ENCODE results near the gene TP53I13. TPM values are rescaled to one million over a fixed set of nuclear protein-coding genes. Genes with fewer than 3 reads are reported as not detected.

The TP53I13 gene
- total RNA-seq, 2 experiments from 2014 or later = 46.7 to 50.2 TPM

DNA sequence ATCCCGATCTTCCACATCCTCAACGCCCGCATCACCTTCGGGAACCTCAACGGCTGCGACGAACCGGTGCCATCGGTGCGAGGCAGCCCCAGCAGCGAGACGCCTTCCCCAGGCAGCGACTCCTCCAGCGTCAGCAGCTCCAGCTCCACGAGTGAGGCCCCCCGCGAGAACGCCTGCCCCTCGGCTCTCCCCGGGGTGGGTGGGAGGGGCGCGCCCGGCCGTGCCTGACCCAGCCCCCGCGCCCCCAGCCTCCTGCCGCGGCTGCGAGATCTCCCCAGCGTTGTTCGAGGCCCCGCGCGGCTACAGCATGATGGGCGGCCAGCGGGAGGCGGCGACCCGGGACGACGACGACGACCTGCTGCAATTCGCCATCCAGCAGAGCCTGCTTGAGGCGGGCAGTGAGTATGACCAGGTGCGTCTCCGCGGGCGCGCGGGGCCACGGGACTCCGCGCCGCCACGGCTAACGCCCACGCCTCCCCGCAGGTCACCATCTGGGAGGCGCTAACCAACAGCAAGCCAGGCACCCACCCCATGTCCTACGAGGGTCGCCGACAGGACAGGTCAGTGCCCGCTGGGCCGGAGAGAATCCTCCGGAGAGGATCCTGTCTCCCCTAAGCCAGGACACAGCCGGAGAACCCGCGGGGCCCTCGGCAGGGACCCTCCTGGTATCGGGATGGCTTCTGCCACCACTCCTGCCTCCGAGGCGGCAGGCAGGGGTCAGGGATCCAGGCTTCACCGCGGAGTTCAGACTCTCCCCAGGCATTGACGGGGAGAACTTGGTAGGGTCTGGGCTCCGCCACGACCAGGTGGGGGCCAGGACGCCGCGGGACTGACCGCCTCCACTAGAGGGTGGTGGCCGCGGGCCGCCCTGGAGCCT is 44.1 kb downstream of the TP53I13 start:
- TF ChIP-seq, protein P1, sequence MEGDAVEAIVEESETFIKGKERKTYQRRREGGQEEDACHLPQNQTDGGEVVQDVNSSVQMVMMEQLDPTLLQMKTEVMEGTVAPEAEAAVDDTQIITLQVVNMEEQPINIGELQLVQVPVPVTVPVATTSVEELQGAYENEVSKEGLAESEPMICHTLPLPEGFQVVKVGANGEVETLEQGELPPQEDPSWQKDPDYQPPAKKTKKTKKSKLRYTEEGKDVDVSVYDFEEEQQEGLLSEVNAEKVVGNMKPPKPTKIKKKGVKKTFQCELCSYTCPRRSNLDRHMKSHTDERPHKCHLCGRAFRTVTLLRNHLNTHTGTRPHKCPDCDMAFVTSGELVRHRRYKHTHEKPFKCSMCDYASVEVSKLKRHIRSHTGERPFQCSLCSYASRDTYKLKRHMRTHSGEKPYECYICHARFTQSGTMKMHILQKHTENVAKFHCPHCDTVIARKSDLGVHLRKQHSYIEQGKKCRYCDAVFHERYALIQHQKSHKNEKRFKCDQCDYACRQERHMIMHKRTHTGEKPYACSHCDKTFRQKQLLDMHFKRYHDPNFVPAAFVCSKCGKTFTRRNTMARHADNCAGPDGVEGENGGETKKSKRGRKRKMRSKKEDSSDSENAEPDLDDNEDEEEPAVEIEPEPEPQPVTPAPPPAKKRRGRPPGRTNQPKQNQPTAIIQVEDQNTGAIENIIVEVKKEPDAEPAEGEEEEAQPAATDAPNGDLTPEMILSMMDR (IDR thresholded peaks at IDR 0.05) = no peak
- H3K36me3 Mint-ChIP-seq (ENCODE audit: low read depth) = no peaks in the 10 kb centered on the region
- H3K9me3 Mint-ChIP-seq = no peaks in the 10 kb centered on the region
- intact Hi-C loops (cut with micrococcal nuclease) = no loop called here
- H3K4me3 Mint-ChIP-seq = peak overlapping the region; percentile 21
- CTCF ChIA-PET = interaction anchor here (0.6 to 8.5 kb wide), 16 partner anchors 8 to 318 kb away, joined by 3 to 172 read pairs (median 4); partner anchors contain the start of genes ABHD15, ANKRD13B, GIT1 and SSH2
- DNase-seq (no peak), ATAC-seq (no peak)
- H3K4me1 Mint-ChIP-seq (ENCODE audit: low read depth) = peaks cover 31% of the 10 kb centered on the region
- POLR2A ChIA-PET = interaction anchor here (0.6 to 1.9 kb wide), 9 partner anchors 11 to 45 kb away, joined by 3 to 6 read pairs (median 3); partner anchors contain the start of genes ABHD15 and CORO6
- peaks cover 2% of the 10 kb centered on the region for H3K27me3 Mint-ChIP-seq
- no peak overlapping the region for H3K27ac Mint-ChIP-seq

DNA sequence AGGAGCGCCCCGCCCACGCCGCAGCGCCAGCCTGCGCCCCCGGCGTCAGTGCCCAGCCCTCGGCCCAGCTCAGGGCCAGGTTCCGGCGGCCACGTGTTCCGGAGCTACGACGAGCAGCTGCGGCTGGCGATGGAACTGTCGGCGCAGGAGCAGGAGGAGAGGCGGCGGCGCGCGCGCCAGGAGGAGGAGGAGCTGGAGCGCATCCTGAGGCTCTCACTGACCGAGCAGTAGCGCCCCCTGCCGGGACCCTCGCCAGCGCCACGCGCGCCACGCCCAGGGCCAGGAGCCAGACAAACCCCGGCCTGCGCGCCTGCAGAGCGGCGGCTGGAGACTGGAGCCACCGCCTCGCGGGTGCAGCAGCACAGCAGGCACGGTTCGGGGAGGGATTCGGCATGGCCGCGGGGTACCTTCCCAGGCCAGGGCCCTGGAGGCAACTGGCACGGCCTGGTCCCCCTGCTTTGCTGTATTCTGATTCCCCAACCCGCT is 44.9 kb downstream of the TP53I13 start:
- intact Hi-C loops (cut with micrococcal nuclease) = no loop called here
- no peaks in the 10 kb centered on the region for H3K9me3 Mint-ChIP-seq
- CTCF ChIA-PET = interaction anchor here (0.6 to 8.5 kb wide), 15 partner anchors 9 to 317 kb away, joined by 3 to 172 read pairs (median 5); partner anchors contain the start of genes ABHD15, ANKRD13B, GIT1 and SSH2
- peaks cover 2% of the 10 kb centered on the region for H3K27me3 Mint-ChIP-seq
- no peak overlapping the region for H3K4me3 Mint-ChIP-seq
- H3K27ac Mint-ChIP-seq = no peak overlapping the region
- peak; percentile 45 for ATAC-seq
- H3K36me3 Mint-ChIP-seq (ENCODE audit: low read depth) = no peaks in the 10 kb centered on the region
- peaks cover 31% of the 10 kb centered on the region for H3K4me1 Mint-ChIP-seq (ENCODE audit: low read depth)
- POLR2A ChIA-PET = interaction anchor here (0.8 to 3.4 kb wide), 5 partner anchors 10 to 46 kb away, joined by 3 to 19 read pairs (median 5); partner anchors contain the start of genes ABHD15 and CORO6
- TF ChIP-seq, protein P1 (IDR thresholded peaks at IDR 0.05) = peak; percentile 89
- peak; percentile 97 for DNase-seq

GRCh38 chr17:29613856-29614255 is 45.4 kb downstream of the TP53I13 start:
- Mint-ChIP-seq H3K9me3 (no peaks in the 10 kb centered on the region), H3K4me3 (peak overlapping the region; percentile 24), H3K4me1 (ENCODE audit: low read depth) (peaks cover 32% of the 10 kb centered on the region), H3K36me3 (ENCODE audit: low read depth) (no peaks in the 10 kb centered on the region), H3K27me3 (peaks cover 2% of the 10 kb centered on the region), H3K27ac (no peak overlapping the region)
- ChIA-PET POLR2A (interaction anchor here (0.8 to 3.4 kb wide), 5 partner anchors 9 to 47 kb away, joined by 3 to 19 read pairs (median 5); partner anchors contain the start of genes ABHD15 and CORO6), CTCF (interaction anchor here (1.0 to 8.5 kb wide), 11 partner anchors 11 to 317 kb away, joined by 3 to 172 read pairs (median 8); partner anchors contain the start of genes ABHD15, ANKRD13B, GIT1 and SSH2)
- ATAC-seq = no peak
- DNase-seq = no peak
- TF ChIP-seq, protein P1 (IDR thresholded peaks at IDR 0.05) = no peak
- intact Hi-C loops (cut with micrococcal nuclease) = no loop called here

DNA sequence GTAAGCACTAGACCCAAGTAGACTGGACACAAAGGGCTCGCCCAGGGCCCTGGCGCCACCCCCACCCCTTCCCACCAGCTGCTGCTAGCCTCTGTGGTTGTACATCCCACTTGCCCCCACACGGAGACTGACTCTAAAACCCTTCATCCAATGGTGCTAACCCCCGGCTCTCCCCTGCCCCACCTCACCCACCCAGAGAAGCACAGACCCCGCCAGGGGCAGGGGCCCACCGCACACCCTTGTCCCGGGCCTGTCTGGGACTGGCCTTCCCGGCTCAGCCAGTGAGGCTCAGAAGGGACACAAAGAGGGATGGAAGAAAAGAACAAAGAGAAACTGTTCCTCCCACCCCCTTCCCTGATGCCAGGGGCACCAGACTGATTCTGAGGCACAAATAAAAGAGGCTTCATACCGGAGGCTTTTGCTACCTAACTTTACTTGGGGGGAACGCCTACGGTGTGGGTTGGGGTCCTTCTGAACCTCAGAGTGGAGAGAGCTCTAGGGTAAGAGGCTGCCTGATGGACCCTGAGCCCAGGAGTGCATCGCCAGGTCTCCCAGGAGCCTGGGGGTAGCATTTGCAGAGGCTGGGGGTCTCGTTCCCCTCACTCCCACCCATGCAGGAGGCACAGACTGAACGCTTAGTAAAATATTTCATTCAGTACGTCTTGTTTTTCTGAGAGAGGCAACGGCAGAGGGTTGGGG is 46.0 kb downstream of the TP53I13 start:
- Mint-ChIP-seq H3K9me3 (no peaks in the 10 kb centered on the region), H3K4me3 (peak overlapping the region; percentile 84), H3K27me3 (peaks cover 2% of the 10 kb centered on the region), H3K4me1 (ENCODE audit: low read depth) (peaks cover 35% of the 10 kb centered on the region), H3K36me3 (ENCODE audit: low read depth) (no peaks in the 10 kb centered on the region), H3K27ac (peak overlapping the region; percentile 49)
- DNase-seq (no peak), ATAC-seq (no peak)
- ChIA-PET POLR2A (interaction anchor here (1.3 to 4.2 kb wide), 6 partner anchors 9 to 47 kb away, joined by 3 to 32 read pairs (median 6); partner anchors contain the start of genes ABHD15, ANKRD13B and CORO6), CTCF (interaction anchor here (1.4 to 8.5 kb wide), 8 partner anchors 10 to 316 kb away, joined by 3 to 172 read pairs (median 13); partner anchors contain the start of genes ABHD15, ANKRD13B, GIT1 and SSH2)
- TF ChIP-seq, protein P1 (IDR thresholded peaks at IDR 0.05) = no peak
- intact Hi-C loops (cut with micrococcal nuclease) = loop anchor here (5.0 kb wide), 1 partner anchor 32 kb away; no protein-coding TSS in a partner anchor

All from activated CD8-positive, alpha-beta T cell treated with anti-CD3 and anti-CD28 coated beads for 36 hours (primary cell).